ES-I3 (cell line): Measurements from ENCODE around the gene STBD1.
A peak's percentile ranks its signal among the peaks of the same experiment; 100 is the strongest.

Source experiments
- H3K36me3 ChIP-seq: 2 replicates; pipeline ENCODE4 v1.6.1; 2013; ENCODE audit warnings: mild to moderate bottlenecking, low read length, control low read depth, moderate library complexity; ENCODE audit not compliant: insufficient read depth
- H3K4me1 ChIP-seq: 2 replicates; pipeline ENCODE4 v1.6.1; 2013; ENCODE audit warnings: mild to moderate bottlenecking, control low read depth, low read length; ENCODE audit not compliant: insufficient read depth
- H3K9ac ChIP-seq: 2 replicates; pipeline ENCODE4 v1.6.1; 2013; ENCODE audit warnings: low read depth, mild to moderate bottlenecking, low read length, moderate library complexity
- H3K9me3 ChIP-seq: 2 replicates; pipeline ENCODE4 v1.6.1; 2013; ENCODE audit warnings: mild to moderate bottlenecking, low read length, moderate library complexity; ENCODE audit not compliant: control insufficient read depth, insufficient read depth

Gene STBD1

DNA sequence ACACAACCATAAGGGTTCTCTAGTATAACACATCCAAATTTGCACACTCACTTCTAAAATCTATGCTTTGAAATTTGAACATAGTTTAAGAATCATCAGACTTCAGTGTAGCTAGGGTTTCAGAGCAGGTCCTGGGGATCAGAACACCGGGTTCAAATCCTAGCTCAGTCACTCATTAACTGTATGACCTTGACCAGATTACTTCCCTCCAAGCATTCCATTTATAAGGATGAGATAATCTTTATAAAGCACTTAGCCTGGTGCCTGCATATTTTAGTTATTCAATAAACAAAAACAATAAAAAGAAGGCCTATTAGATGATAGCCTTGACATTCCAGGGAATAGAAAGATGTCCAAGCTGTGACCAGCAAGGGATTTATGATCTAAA lies 4.8 kb upstream of the STBD1 start:
- no peaks in the 10 kb centered on the region; the same call in 1 of the 2 replicates for H3K4me1 ChIP-seq
- no peaks in the 10 kb centered on the region; the same call in 1 of the 2 replicates for H3K9me3 ChIP-seq
- no peak overlapping the region for H3K9ac ChIP-seq
- H3K36me3 ChIP-seq, result no peaks in the 10 kb centered on the region

DNA sequence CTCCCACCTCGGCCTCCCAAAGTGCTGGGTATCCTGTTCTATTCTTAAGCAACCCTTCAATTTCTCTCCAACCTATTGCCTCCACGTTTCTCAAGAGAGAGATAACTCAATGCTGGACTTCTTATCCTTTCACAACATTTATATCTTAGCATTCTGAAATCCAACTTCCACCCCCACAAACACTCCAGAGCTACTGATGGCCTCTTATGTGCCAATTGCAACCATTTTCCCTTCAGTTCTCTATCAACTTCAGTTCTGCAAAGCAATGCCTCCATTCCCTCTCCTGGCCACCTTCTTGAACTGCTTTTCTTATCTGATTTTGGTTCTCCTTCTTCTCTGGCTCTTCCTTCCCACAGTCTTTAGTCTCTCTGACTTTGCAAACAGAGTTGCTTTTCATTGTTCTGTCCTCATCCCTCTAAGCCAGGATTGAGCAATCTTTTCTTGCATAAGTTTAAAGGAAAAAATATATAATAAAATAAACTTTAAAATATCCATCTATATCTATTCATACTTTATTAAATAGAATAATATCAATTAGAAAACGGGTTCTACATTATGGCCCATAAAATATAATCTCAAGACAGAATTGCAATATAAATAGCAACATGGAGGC lies 3.6 kb upstream of the STBD1 start:
- H3K9me3 ChIP-seq, result no peaks in the 10 kb centered on the region
- no peaks in the 10 kb centered on the region for H3K36me3 ChIP-seq
- H3K4me1 ChIP-seq, result peaks cover 5% of the 10 kb centered on the region; the same call in 1 of the 2 replicates
- H3K9ac ChIP-seq, result no peak overlapping the region

DNA sequence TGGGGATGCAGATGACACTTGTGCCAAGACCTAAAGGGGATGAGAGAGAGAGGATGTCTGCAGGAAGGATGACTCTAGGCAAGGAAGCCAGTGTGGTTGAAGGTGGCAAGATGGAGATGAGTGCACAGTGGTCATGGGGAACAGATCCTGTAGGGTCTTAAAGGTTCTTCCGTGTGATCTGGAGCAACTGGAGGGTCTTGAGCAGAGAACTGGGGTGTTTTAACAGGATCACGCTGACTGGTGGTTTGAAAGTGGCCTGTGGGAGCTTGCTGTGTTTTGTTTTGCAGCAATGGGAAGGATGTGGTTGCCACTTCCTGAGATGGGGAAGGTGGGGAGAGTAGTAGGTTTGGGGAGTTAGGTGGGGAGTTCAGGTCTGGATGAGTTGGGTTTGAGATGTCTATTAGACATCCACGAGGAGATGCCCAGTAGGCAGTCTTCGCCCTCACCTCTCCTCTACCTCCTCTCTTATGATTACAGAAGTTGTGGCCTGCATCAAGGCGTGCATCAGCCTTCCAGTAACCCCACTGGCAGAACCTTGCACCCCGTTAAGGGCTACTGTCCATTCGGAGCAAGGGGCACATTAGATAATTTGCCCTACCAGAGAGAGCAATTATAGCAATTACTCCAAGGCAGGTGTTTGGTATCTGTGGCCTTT lies 1.4 kb upstream of the STBD1 start:
- H3K36me3 ChIP-seq, result no peaks in the 10 kb centered on the region; the same call in 1 of the 2 replicates
- H3K9ac ChIP-seq, result no peak overlapping the region

DNA sequence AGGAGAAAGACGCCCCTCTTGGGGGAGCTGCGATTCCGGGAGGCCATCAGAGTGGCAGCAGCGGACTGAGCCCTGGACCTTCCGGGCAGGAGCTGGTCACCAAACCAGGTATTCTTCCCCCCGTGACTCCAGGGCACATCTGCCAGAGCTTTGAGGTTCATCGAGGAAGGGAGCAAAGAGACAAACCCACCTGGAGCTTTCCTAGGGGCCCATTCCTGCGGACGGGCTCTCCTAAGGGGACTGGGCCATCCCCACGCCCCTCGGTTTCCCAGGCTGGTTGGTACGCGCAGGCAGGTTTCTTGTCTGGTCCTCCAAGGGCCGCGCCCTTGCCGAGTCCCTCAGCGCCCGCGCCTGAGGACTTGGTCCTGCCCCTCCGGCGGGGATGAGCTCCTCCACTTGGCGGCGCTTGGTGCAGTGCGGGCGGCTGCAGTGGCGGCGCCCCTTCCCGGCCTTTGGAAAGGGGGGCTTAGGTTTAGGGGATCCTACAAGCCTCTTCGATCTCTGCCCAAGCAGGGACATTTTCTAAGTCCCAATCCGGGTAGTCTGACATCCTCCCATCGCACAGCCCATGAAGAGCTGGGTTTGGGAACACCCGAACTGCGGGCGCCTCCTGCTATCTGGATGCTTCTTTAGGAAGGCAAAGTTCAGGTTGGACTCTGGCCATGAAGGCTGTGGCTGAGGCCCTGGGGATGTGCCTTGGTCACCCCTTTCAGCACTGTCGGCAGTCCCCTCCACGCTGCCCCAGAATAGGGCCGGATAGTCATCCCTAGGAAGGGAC lies 538 bp downstream of the STBD1 start:
- Histone ChIP-seq H3K36me3 (no peaks in the 10 kb centered on the region; the same call in 1 of the 2 replicates), H3K9me3 (no peaks in the 10 kb centered on the region), H3K4me1 (0 out of 2 replicates have a peak, but pooled peaks cover 5% of the 10 kb centered on the region), H3K9ac (peak overlapping the region; percentile 76)

More for the DNA sequence above, 1.4 kb upstream of the STBD1 start:
- no peaks in the 10 kb centered on the region for H3K9me3 ChIP-seq
- peaks cover 5% of the 10 kb centered on the region; the same call in 1 of the 2 replicates for H3K4me1 ChIP-seq

- Histone ChIP-seq H3K4me1 (0 out of 2 replicates have a peak, but pooled peaks cover 5% of the 10 kb centered on the region), H3K36me3 (no peaks in the 10 kb centered on the region; the same call in 1 of the 2 replicates), H3K9me3 (no peaks in the 10 kb centered on the region), H3K9ac (peak overlapping the region; percentile 76; the same call in 1 of the 2 replicates)
Observed at GRCh38 chr4:76307660-76308014, 1.1 kb downstream of the STBD1 start.

- 0 out of 2 replicates have a peak, but pooled peaks cover 5% of the 10 kb centered on the region for H3K4me1 ChIP-seq
- H3K9me3 ChIP-seq, result no peaks in the 10 kb centered on the region
- no peak overlapping the region for H3K9ac ChIP-seq
- no peaks in the 10 kb centered on the region; the same call in 1 of the 2 replicates for H3K36me3 ChIP-seq
Observed at GRCh38 chr4:76308548-76308947, 2.0 kb downstream of the STBD1 start.

DNA sequence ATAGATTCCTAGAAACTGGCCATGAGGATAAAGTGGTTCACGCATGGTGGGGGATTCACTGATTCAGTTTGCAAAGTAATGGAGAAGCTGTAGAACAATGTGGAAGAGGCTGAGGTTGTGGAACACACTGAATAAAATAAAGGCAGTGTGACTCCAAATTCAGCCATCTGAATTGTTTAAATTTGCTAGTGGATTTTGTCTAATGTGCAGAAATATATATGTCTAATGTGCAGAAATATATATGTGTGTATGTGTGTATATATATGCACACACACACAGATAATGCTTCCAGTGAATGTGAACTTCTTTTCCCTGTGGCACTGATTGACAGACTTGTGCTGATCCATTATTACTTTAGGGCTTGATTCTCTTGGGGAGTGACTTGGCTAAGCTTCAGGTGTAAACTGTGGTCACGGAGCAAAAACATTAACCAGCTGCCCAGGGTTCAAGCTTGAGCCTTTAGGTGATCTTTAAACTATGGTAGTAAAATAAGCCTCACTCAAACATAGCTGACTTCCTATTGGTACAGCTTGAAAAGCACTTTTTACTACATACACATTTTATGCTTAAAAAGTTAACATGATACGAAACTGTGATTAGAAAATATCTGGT lies 3.5 kb downstream of the STBD1 start:
- no peak overlapping the region for H3K9ac ChIP-seq
- H3K4me1 ChIP-seq, result 0 out of 2 replicates have a peak, but pooled peaks cover 5% of the 10 kb centered on the region
- no peaks in the 10 kb centered on the region; the same call in 1 of the 2 replicates for H3K36me3 ChIP-seq
- no peaks in the 10 kb centered on the region for H3K9me3 ChIP-seq

- no peaks in the 10 kb centered on the region for H3K9me3 ChIP-seq
- H3K36me3 ChIP-seq, result no peaks in the 10 kb centered on the region; the same call in 1 of the 2 replicates
- 0 out of 2 replicates have a peak, but pooled peaks cover 5% of the 10 kb centered on the region for H3K4me1 ChIP-seq
- no peak overlapping the region for H3K9ac ChIP-seq
Observed at GRCh38 chr4:76310683-76311082, 4.2 kb downstream of the STBD1 start.

GRCh38 chr4:76311896-76312331 lies 5.4 kb downstream of the STBD1 start:
- H3K9ac ChIP-seq, result no peak overlapping the region
- 0 out of 2 replicates have a peak, but pooled peaks cover 5% of the 10 kb centered on the region for H3K4me1 ChIP-seq
- no peaks in the 10 kb centered on the region; the same call in 1 of the 2 replicates for H3K9me3 ChIP-seq
- H3K36me3 ChIP-seq, result no peaks in the 10 kb centered on the region; the same call in 1 of the 2 replicates

DNA sequence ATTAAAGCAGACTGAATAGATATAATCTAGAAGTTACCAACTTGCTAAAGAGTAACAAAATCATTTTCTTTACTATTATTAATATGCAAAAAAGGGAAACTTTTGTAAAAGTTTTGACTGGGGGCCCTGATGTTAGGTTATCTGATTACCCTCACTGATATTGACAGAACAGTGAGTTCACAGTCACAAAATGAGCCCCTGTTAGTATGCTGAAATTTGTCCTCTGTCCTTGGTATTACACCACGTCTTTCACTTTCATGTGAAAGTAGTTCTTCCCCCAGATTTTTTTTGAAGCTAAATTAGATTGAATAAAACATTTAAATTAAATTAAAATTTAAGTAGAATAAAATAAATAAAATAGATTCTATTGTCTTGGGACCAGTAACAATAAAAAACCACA lies 5.9 kb downstream of the STBD1 start:
- H3K9me3 ChIP-seq, result no peaks in the 10 kb centered on the region; the same call in 1 of the 2 replicates
- H3K4me1 ChIP-seq, result 0 out of 2 replicates have a peak, but pooled peaks cover 3% of the 10 kb centered on the region
- no peaks in the 10 kb centered on the region; the same call in 1 of the 2 replicates for H3K36me3 ChIP-seq
- H3K9ac ChIP-seq, result no peak overlapping the region

GRCh38 chr4:76313547-76313946 lies 7.0 kb downstream of the STBD1 start:
- H3K9me3 ChIP-seq, result no peaks in the 10 kb centered on the region; the same call in 1 of the 2 replicates
- H3K4me1 ChIP-seq, result no peaks in the 10 kb centered on the region
- H3K36me3 ChIP-seq, result no peaks in the 10 kb centered on the region; the same call in 1 of the 2 replicates
- no peak overlapping the region for H3K9ac ChIP-seq

DNA sequence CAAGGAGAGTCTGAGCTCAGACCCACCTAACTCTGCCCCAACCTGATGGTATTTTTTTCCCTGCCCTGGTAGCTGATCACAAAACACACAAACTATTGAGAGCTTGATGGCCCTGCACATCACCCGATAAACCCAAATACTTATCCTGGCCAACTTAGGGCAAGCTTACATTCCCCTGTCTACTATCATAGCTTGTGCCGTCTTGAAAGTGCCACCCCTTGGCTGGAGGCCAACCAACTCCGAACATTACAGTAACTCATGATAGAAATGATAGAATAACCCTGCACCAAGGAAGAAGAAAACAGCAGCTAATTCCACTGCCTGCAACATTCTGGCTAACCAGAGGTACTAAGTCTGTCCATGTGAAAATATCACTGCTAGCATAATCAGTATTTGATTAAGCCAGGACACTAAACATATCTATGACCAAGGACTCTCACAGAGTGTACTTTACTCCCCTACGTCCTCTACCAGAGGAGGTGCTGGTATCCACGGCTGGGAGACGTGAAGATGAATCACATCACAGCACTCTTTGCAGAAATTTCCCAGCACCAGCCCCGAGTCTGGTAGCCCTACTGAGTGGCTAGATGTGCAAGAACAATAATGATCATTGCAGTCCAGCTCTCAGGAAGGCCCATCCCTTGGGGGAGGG lies 8.9 kb downstream of the STBD1 start:
- no peak overlapping the region for H3K9ac ChIP-seq
- peaks cover 2% of the 10 kb centered on the region; the same call in 1 of the 2 replicates for H3K9me3 ChIP-seq
- H3K36me3 ChIP-seq, result no peaks in the 10 kb centered on the region
- H3K4me1 ChIP-seq, result no peaks in the 10 kb centered on the region

DNA sequence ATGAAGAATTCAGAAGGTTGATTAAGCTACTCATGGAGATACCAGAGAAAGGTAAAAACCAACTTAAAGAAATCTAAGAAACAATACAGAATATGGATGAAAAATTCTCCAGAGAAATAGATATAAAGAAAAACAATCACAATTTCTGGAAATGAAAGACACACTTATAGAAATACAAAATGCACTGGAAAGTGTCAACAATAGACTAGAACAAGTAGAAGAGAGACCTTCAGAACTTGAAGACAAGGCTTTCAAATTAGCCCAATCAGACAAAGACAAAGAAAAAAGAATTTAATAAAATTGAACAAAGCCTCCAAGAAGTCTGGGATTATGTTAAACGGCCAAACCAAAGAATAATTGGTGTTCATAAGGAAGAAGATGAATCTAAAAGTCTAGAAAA lies 9.6 kb downstream of the STBD1 start:
- H3K9me3 ChIP-seq, result peaks cover 2% of the 10 kb centered on the region; the same call in 1 of the 2 replicates
- H3K9ac ChIP-seq, result no peak overlapping the region
- no peaks in the 10 kb centered on the region for H3K36me3 ChIP-seq
- no peaks in the 10 kb centered on the region for H3K4me1 ChIP-seq
